NK-92 treated with Interleukin-12 subunit alpha and Interleukin-12 subunit beta, amount 100 ng/mL, for 24 hours (cell line): Measurements from ENCODE around the gene RIMS4.

Experiments
- DNase-seq: peaks from one replicate; lab custom pipeline; 2025; lab: John Stamatoyannopoulos, UW

RIMS4 gene

GRCh38 chr20:44719841-44720240, 90.5 kb downstream of the RIMS4 start:
- no peak for DNase-seq

DNA sequence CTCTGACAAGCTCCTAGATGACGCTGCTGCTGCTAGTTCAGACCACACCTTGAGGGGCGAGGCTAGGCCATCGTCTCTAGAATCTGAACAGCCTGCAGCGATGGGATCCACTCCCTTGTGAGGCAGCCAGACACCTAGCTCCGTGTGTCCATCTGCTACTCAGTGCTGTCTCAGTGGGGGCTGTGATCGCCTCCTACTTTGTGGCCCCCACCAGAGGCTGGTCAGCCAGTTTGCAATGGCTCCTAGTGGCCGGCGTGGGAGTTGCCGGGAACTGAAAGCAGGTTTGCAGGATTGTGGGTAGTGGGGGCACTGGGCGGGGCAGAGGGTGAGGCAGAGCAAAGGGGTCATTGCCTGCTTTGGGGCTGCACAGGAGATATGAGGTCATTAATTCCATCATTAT, 92.4 kb downstream of the RIMS4 start:
- DNase-seq: no peak

GRCh38 chr20:44716309-44717106, 93.8 kb downstream of the RIMS4 start:
- DNase-seq: no peak

DNA sequence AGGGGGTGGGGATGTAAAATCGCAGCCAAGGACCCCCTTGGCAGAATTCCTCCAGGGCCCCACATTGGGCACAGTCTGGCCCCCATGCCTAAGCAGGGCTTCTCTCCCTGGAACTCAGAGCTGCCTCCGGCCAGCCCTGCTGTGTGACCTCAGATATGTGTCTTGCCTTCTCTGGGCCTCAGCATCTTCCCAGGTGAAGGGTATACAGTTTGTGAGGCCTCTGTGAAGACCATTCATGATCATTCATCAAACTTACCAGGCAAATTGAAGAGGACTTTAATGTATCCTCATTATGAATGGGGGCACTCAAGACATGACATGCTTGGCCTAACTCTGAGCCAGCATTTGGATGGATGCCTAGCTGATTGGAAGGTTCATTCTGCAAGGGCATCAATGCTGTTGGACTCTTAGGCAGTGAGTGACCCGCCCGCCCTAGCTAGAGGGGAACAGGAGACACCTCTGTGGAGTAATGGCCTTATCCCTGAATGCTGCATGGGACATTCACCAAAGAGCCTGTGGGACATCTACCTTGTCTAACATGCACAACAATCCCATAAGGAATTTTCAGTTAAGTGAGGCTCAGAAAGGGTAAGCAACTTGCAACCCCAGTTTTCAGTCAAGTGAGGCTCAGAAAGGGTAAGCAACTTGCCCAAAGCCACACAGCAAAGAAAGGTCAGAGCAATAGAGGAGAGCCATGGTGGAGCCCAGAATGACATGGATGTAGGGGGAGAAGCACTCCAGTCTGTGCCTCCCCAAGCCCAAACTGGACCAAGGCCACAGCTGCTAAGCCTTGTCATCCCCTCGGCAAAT, 94.6 kb downstream of the RIMS4 start:
- DNase-seq: no peak

GRCh38 chr20:44714701-44715498, 95.4 kb downstream of the RIMS4 start, which contains the start of gene CCN5:
CCN5 (plus strand) TSS chr20:44715369; CDS start chr20:44715391, 22 bp downstream.
- DNase-seq: no peak

- DNase-seq: no peak
These were observed 96.1 kb downstream of the RIMS4 start for GRCh38 chr20:44714102-44714700.

DNA sequence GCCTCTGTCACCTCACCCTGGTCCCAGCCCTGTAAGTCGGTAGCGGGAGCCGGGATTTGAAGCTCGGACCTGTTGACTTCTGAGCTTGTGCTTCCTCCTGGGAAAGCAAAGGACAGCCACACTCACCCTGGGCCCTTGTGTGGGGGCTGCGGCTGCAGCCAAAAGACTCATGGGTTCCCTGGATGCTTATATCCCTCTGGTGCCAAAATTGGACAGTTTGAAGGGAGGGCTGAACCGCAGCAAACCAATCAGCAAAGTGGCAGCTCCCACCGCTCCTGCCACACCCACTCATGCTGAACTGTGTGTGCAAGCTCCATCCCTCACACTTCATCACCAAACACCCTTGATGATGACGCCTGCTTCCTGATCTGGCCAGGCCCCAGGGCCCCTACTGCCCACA, 99.1 kb downstream of the RIMS4 start:
- no peak for DNase-seq

GRCh38 chr20:44709797-44710196, 100.5 kb downstream of the RIMS4 start:
- DNase-seq: no peak

DNA sequence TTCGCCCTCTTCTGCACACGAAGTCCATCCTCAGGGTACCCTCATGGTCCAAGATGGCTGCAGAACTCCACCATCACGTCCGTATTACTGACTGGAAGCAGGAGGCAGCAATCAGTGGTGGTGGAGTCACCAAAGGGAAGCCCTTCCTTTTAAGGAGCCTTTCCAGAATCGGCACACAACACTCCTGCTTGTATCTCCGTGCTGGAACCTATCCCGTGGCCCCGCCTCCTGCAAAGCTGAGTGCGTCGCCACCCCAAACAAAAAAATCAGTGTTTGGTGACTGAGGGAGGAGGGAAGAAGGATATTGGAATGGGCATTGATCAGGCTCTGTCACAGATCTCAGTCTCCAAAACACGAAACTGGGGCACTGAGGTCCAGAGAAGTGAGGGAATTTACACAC, 101.0 kb downstream of the RIMS4 start:
- no peak for DNase-seq

DNA sequence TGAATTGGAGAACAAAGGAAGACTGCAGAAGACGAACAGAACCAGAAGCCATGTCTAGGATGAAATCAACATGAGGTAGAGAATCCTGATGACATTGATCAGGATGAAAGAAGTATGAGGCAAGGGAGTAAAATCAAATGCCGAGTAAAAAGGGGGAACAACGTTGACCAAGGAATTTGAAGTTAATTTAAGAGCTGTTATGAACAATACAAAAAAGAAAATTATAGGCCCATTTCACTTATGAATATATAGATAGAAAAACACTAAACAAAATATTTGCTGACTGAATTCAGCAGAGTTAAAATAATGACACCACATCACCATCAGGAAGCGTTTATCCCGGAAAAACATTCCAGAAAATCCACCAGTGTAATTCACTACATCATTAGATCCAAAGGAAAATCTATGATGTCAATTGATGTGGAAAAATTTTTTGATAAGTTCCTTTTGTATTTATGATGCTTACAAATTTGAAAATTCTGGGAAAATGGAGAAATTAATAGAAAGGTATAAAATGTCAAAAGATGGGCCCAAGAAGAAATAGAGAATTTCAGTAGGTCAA, 103.2 kb downstream of the RIMS4 start:
- DNase-seq: no peak

- no peak for DNase-seq
These were observed 103.9 kb downstream of the RIMS4 start for GRCh38 chr20:44706301-44707017.

DNA sequence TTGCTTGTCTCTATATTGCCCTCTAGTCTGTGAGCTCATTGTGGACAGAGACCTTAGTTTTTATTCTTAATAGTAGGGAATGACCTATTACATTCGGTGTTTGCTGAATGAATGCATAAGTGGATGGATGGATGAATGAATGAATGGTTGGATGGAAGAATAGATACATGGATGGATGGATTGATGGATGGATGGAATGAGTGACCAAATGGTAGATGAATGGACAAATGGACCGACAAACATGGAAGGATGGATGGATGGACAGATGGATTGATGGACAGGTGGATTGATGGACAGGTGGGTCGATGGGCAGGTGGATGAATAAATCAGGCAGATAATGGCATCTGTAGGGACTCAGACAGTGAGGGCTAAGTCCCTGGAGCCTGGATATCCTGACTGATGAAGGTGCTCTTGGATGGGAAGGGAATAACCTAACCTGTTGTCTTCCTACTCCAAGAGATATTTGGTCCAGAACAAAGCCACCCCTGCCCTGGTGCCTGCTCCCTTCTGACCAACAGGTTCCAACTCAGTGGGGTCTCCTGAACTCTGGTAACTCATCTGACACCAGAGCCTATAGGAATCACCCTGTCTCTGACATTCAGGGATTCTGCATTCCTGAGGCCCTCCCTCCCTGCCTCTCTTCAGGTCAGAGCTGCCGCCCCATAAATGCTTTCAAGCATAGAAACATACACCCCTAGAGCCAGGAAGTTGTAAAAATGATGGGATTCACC, 104.8 kb downstream of the RIMS4 start:
- DNase-seq: no peak

GRCh38 chr20:44704551-44704971, 105.8 kb downstream of the RIMS4 start:
- DNase-seq: no peak

DNA sequence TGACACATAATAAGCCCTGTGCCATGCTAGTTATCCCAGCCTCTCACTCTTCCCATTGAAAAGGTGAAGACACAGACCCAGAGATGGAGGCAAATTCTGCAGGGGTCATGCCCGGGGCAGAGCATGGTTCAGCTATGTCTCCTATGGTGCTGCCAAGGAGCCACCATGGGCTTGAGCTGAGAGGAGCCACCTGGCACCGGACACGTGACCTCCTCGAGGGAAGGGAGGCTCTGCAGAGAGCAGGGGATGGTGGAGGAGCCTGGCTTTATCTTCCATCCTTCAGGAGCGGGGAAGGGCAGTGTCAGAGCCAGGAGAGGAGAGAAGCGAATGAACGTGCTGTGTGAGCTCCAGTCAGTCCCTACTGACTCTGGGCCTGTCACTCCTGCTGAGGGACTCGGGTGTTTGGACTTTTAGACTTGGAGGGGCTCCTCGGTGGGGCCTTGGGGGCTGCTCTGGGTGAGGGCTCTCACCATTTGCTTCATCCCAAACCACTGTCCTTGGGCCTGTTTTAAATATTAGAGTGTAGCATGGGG, 106.3 kb downstream of the RIMS4 start:
- DNase-seq: no peak

DNA sequence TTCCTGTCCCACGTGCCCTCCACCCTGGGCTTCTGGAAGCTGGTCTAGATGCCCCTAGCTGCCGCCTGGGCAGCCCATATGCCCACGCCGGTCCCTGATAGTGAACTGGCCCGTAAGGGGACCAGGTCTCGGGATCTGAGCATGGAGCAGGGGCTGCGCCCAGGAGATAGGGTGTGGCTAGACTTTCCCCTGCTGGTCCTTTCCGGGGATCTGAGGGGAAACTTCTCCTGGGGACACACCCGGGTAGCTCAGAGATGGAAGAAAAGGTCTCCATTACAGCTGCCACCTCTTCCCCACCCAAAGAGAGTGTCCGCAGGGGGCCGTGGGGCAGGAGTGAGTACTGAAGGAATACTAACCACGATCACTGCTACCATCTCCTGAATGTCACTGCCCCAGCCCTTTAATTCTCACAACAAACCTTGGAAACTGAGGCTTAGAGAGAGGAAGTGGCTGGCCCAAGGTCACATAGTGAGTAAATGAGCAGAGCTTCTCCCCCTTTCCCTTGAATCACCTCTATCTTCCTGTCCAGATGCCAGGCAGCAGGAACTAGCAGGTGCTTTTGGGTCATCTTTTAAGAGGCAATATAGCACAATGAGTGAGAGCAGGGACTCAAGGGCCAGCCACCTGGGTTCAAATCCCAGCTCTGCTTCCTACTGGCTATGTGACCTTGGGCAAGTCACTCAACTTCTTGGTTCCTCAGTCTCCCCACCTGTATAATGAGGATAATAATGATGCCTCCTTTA, 107.0 kb downstream of the RIMS4 start:
- DNase-seq: no peak

GRCh38 chr20:44702776-44703175, 107.6 kb downstream of the RIMS4 start:
- no peak for DNase-seq

GRCh38 chr20:44701858-44702256, 108.5 kb downstream of the RIMS4 start:
- no peak for DNase-seq
